GM12874 (cell line): ENCODE measurements around the gene C1orf56.

Source experiments
- CTCF ChIP-seq: IDR thresholded peaks from 2 replicates; pipeline ENCODE4 v1.5.1; 2011; ENCODE audit warnings: low read depth, mild to moderate bottlenecking, control low read depth, low read length, moderate library complexity; ENCODE audit not compliant: insufficient read depth

C1orf56 gene

DNA sequence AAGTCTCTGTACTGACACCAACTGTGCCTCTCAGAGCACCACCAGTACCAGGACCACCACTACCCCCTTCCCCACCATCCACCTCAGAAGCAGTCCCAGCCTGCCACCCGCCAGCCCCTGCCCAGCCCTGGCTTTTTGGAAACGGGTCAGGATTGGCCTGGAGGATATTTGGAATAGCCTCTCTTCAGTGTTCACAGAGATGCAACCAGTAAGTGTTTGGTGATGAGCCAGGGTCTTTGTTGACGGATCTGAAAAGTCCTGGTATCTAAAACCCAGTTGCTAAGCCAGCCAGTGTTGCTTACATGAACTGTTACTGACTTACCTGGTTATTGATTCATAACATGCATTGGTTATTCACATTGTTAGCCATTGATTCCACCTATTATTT lies 1.1 kb downstream of the C1orf56 start:
- TF ChIP-seq CTCF = peak; percentile 70; the same call in 1 of the 2 replicates

DNA sequence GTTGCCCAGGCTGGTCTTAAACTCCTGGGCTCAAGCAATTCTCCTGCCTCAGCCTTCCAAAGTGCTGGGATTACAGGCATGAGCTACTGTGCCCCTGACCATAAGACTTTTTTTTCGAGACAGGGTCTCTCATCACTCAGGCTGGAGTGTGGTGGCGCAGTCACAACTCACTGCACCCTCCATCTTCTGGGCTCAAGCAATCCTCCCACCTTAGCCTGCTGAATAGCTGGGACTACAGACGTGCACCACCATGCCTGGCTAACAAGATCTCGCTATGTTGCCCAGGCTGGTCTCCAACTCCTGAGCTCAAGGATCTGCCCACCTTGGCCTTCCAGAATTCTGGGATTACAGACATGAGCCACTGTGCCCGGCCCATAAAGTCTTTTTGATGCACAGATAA lies 1.9 kb downstream of the C1orf56 start:
- no peak for TF ChIP-seq CTCF

DNA sequence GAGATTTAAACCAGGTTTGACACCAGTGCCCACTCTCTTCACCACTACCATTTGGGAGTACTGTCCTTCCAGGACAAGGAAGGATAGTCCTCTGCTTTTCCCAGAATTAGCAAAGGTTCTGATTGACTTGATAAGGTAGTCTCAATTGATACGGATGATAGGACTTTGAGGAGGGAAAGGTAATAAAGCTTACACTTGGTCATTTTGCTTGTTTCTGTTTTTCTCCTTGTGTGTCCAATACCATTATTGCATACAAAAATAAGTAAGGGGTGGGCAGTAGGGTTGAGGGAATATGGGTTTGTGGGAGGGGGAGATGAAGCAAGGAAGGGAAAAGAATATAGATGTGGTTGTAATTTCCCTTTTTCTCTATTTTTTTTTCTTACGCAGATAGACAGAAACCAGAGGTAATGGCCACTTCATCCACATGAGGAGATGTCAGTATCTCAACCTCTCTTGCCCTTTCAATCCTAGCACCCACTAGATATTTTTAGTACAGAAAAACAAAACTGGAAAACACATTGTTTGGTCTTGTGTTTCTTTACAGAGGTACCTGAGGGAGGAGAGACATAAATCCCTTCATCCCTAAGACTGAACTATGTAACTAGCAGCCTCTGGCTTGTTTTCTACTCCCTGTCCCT lies 2.6 kb downstream of the C1orf56 start:
- TF ChIP-seq CTCF = no peak

- no peak for TF ChIP-seq CTCF
Observed at GRCh38 chr1:151051356-151052009, 3.9 kb downstream of the C1orf56 start.

- no peak for TF ChIP-seq CTCF
Observed at GRCh38 chr1:151054971-151055547, 7.5 kb downstream of the C1orf56 start.

- TF ChIP-seq CTCF = no peak
Observed at GRCh38 chr1:151055581-151055980, 8.0 kb downstream of the C1orf56 start.

- TF ChIP-seq CTCF = no peak
Observed at GRCh38 chr1:151056149-151056548, 8.6 kb downstream of the C1orf56 start.
